SK-N-SH (cell line): ENCODE data around the gene SSB.

ENCODE experiments used
- FOXM1 ChIP-seq: IDR thresholded peaks from 2 replicates; pipeline ENCODE4 v1.4.0; 2012; ENCODE audit warnings: low read depth, mild to moderate bottlenecking
- IRF3 ChIP-seq: fragments of 150-350 bp; IDR thresholded peaks from 2 replicates; pipeline ENCODE4 v1.6.1; 2016; ENCODE audit warnings: mild to moderate bottlenecking, low read depth, low read length
- POLR2AphosphoS5 ChIP-seq: IDR thresholded peaks from 2 replicates; pipeline ENCODE4 v1.6.1; 2012; ENCODE audit warnings: low read depth, low read length
- RAD21 ChIP-seq: IDR thresholded peaks from 2 replicates; pipeline ENCODE4 v1.6.1; 2012; ENCODE audit warnings: mild to moderate bottlenecking, low read length
- RCOR1 ChIP-seq: fragments of 150-350 bp; IDR thresholded peaks from 2 replicates; pipeline ENCODE4 v1.6.1; 2017; ENCODE audit warnings: antibody characterized with exemption, low read length
- RFX5 ChIP-seq: IDR thresholded peaks from 2 replicates; pipeline ENCODE4 v1.6.1; 2012; ENCODE audit warnings: mild to moderate bottlenecking, improper control_type of control experiment, low read length
- USF1 ChIP-seq: IDR thresholded peaks from 2 replicates; pipeline ENCODE4 v1.4.0; 2012; ENCODE audit warnings: low read depth, borderline replicate concordance
- TF ChIP-seq, protein P1 (sequence below): fragments of 200-600 bp; sonication (generic); IDR thresholded peaks from 2 replicates; pipeline ENCODE4 v1.6.1; 2017; ENCODE audit warnings: antibody characterized with exemption, mild to moderate bottlenecking, moderate library complexity

DNA sequence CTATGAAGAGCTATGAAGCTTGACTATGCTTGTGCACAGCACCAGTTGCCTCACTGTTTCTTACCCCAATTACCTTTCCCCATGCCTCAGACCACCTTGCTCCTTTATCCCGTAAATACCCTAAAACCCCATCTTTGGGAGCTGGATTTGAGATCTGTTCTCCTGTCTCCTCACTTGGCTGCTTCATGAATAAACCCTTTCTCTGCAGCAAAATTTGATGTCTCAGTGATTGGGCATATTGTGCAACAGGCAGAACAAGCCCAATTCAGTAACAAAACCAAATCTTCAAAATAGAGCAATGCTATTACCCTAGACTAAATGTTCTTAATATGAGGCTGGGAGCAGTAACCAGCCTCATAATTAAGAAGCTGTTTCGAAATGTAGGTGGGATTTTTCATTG is 3.5 kb upstream of the SSB start:
- TF ChIP-seq RAD21, result no peak
- TF ChIP-seq, protein P1, sequence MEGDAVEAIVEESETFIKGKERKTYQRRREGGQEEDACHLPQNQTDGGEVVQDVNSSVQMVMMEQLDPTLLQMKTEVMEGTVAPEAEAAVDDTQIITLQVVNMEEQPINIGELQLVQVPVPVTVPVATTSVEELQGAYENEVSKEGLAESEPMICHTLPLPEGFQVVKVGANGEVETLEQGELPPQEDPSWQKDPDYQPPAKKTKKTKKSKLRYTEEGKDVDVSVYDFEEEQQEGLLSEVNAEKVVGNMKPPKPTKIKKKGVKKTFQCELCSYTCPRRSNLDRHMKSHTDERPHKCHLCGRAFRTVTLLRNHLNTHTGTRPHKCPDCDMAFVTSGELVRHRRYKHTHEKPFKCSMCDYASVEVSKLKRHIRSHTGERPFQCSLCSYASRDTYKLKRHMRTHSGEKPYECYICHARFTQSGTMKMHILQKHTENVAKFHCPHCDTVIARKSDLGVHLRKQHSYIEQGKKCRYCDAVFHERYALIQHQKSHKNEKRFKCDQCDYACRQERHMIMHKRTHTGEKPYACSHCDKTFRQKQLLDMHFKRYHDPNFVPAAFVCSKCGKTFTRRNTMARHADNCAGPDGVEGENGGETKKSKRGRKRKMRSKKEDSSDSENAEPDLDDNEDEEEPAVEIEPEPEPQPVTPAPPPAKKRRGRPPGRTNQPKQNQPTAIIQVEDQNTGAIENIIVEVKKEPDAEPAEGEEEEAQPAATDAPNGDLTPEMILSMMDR, result no peak
- no peak for TF ChIP-seq IRF3
- no peak for TF ChIP-seq USF1
- TF ChIP-seq POLR2AphosphoS5, result no peak
- TF ChIP-seq FOXM1, result no peak
- no peak for TF ChIP-seq RFX5
- TF ChIP-seq RCOR1, result no peak
